DMS 273 (cell line): Measurements from ENCODE around the gene TICRR.
A peak's percentile ranks its signal among the peaks of the same experiment; 100 is the strongest.
"Not testable (repeated sequence)": the region's sequence is repeated elsewhere in the genome, so short reads cannot be mapped to it uniquely, and the experiment has no call there.

ENCODE experiments used
- DNase-seq: peaks from one replicate; lab custom pipeline; 2025; ENCODE audit not compliant: unreplicated experiment; lab: John Stamatoyannopoulos, UW

TICRR gene

GRCh38 chr15:89559769-89560264 lies 15.5 kb upstream of the TICRR start:
- DNase-seq = no peak

GRCh38 chr15:89566181-89566580 lies 9.1 kb upstream of the TICRR start:
- no peak for DNase-seq

- no peak for DNase-seq
These were observed 8.5 kb upstream of the TICRR start for GRCh38 chr15:89566621-89567294.

- DNase-seq = no peak
These were observed 6.1 kb upstream of the TICRR start for GRCh38 chr15:89569090-89569745.

GRCh38 chr15:89575656-89576416 lies 567 bp downstream of the TICRR start:
- peak; percentile 37 for DNase-seq

- peak; percentile 21 for DNase-seq
These were observed 1.1 kb downstream of the TICRR start for GRCh38 chr15:89576417-89576773.

- no peak for DNase-seq
These were observed 2.5 kb downstream of the TICRR start for GRCh38 chr15:89577776-89578115.

- DNase-seq = no peak
These were observed 2.9 kb downstream of the TICRR start for GRCh38 chr15:89578146-89578545.

- DNase-seq = not testable (repeated sequence)
These were observed 5.5 kb downstream of the TICRR start for GRCh38 chr15:89580747-89581146.

GRCh38 chr15:89586651-89587050 lies 11.4 kb downstream of the TICRR start:
- no peak for DNase-seq

GRCh38 chr15:89587955-89588354 lies 12.7 kb downstream of the TICRR start:
- DNase-seq = no peak

GRCh38 chr15:89591834-89592233 lies 16.6 kb downstream of the TICRR start:
- DNase-seq = no peak

GRCh38 chr15:89593018-89593417 lies 17.7 kb downstream of the TICRR start:
- DNase-seq = no peak

GRCh38 chr15:89599021-89599420 lies 23.8 kb downstream of the TICRR start:
- no peak for DNase-seq

- no peak for DNase-seq
These were observed 36.0 kb downstream of the TICRR start for GRCh38 chr15:89611317-89611716.

GRCh38 chr15:89613031-89613430 lies 37.8 kb downstream of the TICRR start:
- DNase-seq = no peak

- DNase-seq = no peak
These were observed 38.9 kb downstream of the TICRR start for GRCh38 chr15:89614164-89614563.

GRCh38 chr15:89615135-89615534 lies 39.9 kb downstream of the TICRR start:
- no peak for DNase-seq

GRCh38 chr15:89616228-89616627 lies 41.0 kb downstream of the TICRR start:
- DNase-seq = no peak

GRCh38 chr15:89621547-89621946 lies 46.3 kb downstream of the TICRR start:
- DNase-seq = no peak

GRCh38 chr15:89623165-89623564 lies 47.9 kb downstream of the TICRR start:
- DNase-seq = no peak

- no peak for DNase-seq
These were observed 50.4 kb downstream of the TICRR start for GRCh38 chr15:89625716-89626115.
